Activated CD8-positive, alpha-beta memory T cell treated with anti-CD3 and anti-CD28 coated beads, Interleukin-2, amount 50 U/mL, for 48 hours (primary cell): ENCODE data around the gene FGF22.
"Not testable (repeated sequence)": the region's sequence is repeated elsewhere in the genome, so short reads cannot be mapped to it uniquely, and the experiment has no call there.

Experiments
- DNase-seq: peaks from one replicate; pipeline ENCODE4 v3.0.0-alpha.2; 2020

The FGF22 gene

DNA sequence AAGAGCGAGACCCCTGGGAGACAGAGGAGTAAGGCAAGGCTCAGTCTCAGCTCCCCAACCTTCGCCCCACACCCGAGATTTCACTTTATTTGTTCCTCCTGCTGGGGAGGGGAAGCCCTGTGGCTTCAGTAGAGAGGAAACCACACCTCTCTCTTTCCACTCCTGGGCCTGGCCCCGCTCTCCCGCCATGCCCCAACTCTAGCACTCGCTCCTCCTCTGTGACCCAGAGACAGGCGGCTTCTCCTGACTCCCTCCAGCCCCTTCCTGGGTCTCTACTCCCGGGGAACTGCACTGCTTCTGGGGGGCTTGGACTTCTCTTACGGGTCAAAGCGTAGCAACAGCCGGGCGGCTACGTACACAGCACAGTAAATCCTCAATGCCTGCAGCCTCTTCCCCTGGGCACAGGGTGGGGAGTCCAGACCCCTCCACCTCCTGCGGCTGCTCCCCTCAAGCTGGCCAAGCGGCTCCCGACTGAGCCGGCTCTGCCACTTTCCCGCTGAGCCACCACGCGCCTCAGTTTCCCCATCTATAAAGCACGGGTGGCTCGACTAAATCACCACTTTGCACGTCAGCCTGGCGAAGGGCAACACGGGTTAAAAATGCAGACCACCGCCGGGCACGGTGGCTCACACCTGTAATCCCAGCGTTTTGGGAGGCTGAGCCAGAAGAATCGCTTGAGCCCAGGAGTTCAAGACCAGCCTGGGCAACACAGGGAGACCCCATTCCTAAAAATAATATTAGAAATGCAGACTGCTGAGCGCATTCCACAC, 21.9 kb downstream of the FGF22 start:
- peak; percentile 76 for DNase-seq

DNA sequence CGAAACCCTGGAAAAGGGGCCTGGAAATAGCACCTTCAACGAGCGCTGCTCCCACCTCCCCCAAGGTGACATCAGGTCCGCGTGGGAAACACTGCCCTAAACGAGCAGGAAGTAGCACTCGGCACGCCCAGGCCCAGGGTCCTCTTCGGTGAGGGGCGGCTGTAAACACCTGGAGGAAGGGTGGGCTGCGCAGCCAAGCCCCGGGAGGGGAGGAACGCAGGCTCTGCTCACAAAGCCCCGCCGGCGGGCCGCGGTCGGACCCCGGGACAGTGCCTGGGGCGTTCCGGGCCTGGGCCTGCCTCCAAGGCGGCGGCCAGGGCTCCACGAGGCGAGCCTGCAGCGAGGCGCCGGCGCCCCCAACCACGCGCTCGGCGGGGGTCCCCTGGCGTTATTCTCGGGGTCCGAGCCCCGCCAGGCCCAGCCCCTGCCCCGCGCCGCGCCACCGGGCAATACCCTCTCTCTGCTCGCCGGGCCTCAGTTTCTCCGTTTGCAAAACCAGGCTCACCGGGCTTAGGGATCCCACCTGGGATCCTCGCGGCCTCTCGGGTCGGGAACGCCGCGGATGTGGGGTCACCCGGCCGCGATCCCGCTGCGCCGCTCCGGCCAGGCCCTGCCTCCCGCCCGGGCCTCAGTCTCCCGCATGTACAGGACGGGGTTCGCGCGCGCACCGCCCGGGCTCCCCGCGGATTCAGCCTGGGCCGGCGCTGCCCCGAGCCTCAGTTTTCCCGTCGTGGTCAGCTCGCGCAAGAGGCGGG, 22.7 kb downstream of the FGF22 start:
- DNase-seq: peak; percentile 84

DNA sequence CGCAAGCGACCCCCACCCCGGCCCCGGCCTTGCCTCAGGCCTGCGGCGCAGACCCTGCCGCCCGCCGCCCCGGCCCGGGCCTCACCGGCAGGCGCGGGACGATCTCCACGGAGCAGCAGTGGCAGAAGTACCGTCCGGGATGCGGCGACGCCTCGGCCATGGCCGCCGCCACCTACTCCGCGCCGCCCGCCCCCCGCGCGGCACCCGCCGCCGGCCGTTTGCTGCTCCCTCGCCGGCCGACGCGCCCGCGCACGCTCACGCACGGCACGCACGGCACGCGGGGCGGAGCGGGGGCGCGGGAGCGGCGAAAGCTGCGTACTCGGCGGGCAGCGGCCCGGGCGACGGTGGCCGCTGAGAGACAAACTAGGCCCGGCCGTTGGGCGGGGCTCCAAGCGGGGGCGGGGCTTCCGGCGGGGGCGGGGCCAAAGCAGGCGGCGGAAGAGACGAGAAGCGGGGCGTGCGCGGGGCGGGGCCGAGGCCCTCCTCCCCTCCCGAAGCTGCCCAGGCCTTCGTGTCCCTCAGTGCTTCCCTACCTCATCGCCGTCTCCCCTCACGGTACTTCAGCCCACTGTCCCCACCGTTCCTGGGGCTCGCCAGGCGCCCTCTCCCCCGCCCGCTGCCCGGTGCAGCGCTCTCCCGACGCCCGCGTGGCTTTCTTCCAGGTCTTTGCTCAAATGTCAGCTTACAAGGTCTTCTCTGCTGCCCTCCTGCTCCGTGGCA, 23.4 kb downstream of the FGF22 start, which contains the start of gene RNF126:
Gene RNF126 (minus strand): TSS at position 253 of the 720 bp plus-strand sequence. CDS start 93 bp downstream, at position 160.
- peak; percentile 97 for DNase-seq

DNA sequence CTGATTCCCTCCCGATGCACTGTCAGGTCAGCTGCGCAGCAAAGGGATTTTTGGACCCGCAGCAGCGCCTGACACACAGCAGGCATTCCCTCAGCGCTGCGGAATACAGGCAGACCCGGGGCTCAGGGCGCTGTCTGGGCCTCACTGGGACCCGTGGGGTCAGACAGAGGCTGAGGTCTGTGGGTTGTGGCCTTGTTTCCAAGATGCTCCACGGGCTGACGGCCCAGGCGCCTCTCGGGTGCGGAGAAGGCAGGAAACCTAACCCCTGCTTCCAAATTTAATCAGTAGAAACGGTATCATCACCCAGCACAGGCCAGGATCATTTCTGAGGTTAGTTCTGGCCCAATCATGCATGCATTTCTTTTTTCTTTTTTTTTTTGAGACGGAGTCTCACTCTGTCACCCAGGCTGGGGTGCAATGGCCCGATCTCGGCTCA, 24.0 kb downstream of the FGF22 start:
- DNase-seq: no peak

DNA sequence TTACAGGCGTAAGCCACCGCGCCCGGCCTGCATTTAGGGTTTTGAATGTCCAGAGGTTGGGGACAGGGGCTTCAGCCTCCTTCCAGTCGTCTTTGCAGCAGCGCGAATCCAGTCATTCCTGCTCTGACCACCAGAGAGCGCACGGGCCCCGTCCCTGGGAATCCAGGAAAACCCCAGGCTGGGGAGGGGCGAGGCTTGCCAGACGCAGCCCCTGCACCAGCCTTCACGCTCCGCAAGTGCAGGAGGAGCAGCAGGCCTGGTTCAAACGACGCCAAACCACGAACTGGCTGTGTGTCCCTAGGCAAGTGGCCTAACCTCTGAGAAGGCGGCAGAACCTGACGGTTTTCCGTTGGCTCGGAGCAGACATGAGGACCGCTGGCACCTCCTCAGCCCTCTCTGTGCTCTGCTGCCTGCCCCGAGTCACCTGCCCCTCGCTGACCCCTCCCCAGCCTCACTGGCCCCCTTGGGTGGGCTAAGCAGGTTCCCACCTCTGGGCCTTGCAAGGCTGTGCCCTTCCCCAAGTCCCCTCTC, 25.3 kb downstream of the FGF22 start:
- peak; percentile 90 for DNase-seq

DNA sequence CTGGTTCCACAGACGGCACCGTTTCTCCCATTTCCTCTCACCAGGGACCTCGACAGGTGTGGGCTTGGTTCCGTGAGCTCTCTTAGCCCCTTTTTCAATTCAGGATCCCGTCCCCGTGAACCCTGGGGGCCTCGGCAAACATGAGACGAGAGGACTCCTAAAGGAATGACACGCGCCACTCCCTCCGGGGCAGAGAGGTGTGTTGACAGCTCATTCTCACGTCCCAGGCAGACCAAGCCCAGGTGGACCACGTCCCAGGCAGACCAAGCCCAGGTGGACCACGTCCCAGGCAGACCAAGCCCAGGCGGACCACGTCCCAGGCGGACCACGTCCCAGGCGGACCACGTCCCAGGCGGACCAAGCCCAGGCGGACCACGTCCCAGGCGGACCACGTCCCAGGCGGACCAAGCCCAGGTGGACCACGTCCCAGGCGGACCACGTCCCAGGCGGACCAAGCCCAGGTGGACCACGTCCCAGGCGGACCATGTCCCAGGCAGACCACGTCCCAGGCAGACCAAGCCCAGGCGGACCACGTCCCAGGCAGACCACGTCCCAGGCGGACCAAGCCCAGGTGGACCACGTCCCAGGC, 27.4 kb downstream of the FGF22 start:
- not testable (repeated sequence) for DNase-seq

DNA sequence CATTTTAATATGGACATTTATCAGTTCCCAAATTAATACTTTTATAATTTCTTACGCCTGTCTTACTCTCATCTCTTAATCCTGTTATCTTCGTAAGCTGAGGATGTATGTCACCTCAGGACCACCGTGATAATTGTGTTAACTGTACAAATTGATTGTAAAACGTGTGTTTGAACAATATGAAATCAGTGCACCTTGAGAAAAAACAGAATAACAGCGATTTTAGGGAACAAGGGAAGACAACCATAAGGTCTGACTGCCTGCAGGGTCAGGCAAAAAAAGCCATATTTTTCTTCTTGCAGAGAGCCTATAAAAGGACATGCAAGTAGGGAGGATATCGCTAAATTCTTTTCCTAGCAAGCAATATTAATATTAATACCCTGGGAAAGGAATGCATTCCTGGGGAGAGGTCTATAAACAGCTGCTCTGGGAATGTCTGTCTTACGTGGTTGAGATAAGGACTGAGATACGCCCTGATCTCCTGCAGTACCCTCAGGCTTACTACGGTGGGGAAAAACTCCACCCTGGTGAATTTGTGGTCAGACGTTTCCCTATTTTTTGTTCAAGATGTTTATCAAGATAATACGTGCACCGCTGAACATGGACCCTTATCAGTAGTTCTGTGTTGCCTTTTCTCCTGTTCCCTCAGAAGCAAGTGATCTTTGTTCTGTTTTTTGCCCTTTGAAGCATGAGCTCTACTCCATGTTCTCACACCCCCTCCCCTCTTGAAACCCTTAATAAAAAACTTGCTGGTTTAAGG, 29.2 kb downstream of the FGF22 start:
- DNase-seq: not testable (repeated sequence)

DNA sequence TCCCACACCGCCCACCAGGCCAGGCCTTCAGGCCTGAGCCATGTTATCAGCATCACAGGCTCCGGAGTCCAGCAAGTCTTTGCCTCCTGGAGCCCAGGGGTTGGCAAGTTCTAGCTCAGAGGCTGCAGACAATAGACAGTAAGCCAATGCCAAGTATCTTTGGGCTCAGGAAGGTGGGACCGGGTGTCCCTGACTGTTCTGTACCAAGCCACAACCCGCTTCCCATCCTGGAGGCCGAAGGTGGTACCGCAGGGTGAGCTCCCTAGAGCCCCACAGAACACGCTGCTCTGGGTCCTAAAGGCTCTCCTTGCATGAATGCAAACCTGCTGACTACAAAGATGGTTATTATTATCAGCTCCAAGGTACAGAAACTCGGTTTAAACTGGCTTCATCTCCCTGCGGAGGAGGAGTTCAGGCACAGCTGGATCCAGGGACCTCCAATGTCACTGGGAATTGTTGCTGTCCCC, 31.0 kb downstream of the FGF22 start:
- no peak for DNase-seq

DNA sequence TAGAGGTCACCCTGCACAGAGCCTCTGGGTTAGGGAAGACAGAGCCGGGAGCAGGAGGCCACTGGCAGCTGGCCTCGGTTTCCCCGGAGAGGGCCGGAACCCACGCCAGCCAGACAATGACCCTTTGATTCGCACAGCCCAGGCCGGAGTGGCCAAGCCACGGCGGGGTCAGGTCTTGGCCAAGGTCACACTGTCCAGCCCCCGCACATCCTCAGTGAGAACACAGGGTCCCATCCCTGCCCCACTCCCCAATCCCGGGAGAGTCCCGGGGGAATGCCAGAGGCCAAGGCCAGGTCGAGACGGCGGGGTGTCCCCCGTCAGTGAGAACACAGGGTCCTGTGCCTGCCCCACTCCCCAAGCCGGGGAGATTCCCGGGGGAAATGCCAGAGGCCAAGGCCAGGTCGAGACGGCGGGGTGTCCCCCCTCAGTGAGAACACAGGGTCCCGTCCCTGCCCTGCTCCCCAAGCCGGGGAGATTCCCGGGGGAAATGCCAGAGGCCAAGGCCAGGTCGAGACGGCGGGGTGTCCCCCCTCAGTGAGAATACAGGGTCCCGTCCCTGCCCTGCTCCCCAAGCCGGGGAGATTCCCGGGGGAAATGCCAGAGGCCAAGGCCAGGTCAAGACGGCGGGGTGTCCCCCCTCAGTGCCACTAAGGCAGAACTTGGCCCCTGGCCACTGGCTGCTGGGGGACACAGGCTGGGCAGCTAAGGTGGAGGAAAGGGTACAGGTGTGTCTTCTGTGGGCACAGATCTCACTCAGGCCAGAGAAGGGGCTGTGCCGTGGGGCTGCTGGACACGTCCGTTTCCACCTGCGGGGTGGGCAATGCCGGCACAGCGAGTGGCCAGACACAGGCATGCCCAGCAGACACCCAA, 34.8 kb downstream of the FGF22 start:
- DNase-seq: no peak

DNA sequence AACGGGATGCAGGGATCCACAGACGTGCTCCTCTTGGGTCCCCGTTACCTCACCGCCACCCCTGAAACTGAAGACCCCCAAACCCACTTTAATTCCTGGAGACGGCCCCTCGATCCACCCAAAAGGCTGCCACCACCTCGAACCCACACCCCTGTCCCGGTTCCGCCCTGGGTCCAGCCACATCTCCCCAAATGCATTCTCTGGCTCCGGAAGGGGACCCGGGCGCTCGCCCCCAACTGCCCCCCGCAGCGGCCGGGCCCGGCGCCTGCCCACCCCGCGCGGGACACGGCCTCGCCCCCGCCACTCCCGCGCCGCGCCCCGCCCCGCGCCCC, 36.3 kb downstream of the FGF22 start:
- DNase-seq: no peak

DNA sequence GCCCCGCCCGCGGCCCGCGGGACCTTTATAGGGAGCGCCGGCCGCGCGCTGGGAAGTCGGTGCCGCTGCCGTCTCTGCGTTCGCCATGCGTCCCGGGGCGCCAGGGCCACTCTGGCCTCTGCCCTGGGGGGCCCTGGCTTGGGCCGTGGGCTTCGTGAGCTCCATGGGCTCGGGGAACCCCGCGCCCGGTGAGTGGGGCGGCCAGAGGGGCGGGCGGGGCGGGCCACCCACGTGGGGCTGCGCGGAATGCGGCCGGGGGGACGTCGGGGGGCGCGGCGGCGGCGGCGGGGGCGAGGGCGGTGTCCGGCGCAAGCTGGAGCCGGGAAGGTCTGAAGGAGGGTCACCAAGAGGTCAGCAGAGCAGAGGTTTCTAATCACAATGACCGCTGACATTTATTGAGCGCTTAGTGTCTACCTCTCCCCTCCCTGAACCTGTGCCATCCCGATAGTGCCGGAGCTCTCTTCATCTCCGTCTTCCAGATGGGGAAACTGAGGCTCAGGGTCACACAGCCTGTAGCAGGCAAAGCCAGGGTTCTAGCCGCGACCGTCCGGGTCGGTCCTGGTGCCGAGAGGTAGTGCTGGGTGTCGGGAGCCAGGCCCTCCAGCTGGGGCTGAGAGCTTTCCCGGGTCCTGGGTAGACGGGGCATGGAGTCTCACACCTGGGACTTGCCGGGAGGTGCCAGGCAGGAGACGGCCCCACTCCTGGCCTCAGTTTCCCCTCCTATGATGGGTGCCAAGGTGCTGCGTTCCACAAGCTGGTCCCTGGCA, 36.8 kb downstream of the FGF22 start, which contains the start of gene FSTL3:
Gene FSTL3 (plus strand): TSS at position 54 of the 767 bp plus-strand sequence. CDS start 32 bp downstream, at position 86.
- DNase-seq: no peak

DNA sequence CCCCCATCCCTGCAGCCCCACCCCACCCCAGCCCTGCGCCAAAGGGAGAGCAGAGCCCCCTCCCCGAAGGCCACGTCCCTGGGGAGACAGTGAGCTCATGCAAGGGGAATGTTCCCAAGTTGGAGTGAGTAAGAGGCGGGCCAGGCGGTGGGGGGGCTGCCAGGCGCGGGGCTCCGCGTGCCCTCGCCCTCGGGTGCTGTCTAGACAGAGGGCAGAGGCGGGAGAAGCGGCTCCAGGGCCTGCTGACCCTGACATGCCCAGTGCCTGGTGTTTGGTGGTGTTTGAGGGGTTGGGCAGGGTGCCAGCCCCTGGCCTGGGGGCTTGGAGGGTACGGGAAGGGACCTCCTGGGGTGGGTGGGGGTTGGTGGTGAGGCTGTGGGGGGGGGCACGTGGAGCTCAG, 37.5 kb downstream of the FGF22 start:
- DNase-seq: no peak

DNA sequence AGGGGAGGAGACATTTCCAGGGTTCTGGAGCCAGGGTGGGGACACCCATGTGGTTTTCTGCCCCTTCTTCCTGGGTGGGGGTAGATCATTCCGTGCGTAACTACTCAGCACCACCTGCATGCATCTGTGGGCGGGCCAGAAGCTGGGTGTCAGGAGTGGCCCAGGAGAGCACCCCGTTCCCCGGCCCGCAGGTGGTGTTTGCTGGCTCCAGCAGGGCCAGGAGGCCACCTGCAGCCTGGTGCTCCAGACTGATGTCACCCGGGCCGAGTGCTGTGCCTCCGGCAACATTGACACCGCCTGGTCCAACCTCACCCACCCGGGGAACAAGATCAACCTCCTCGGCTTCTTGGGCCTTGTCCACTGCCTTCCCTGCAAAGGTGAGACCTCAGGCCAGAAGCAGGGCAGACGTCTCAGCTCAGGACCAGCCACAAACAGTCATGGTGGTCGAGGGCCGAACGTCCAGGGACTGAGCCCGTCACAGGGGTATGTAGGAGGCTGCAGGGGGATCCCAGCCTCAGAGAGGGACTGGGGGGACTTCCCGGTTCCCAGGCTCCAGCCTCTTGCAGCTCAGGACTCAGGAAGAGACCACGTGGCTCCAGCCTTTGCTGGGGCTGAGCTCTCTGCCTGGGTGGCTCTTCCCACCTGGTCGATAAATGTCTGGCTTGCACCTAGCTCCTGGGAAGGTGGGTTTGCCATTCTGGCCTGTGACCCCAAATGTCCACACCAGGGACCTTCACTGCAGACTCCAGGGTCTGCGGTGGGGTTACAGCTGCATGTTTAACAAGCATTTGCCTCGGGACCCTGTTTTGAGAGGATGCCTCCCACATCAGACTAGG, 38.1 kb downstream of the FGF22 start:
- DNase-seq: no peak

DNA sequence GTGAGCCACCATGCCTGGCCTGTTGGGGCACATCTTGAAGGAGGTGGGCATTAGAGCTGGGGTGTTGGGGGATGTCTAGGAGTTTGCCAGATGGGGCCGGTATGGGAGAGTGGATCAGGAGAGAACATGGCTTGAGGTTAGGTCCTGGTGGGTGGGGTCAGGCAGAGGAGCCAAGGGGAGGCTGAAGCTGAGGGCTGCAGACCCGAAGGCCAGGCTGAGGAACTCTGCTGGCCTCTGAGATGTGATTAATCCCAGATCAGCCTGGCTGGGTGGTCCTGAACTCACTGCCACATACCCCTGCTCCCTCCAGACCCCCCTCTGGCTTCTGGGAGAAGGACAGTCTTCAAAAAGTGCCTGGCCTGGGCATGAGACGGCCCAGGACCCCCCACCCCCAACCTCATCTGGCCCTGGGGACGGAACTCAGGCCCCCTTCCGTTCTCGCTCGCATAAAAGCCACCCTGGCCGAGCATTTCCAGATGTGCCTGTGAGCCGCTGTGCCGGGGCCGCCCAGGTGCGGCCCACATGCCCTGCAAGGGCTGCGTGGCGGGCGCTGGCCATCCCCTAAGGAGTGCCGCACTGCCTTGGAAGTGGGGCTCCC, 39.2 kb downstream of the FGF22 start:
- no peak for DNase-seq

DNA sequence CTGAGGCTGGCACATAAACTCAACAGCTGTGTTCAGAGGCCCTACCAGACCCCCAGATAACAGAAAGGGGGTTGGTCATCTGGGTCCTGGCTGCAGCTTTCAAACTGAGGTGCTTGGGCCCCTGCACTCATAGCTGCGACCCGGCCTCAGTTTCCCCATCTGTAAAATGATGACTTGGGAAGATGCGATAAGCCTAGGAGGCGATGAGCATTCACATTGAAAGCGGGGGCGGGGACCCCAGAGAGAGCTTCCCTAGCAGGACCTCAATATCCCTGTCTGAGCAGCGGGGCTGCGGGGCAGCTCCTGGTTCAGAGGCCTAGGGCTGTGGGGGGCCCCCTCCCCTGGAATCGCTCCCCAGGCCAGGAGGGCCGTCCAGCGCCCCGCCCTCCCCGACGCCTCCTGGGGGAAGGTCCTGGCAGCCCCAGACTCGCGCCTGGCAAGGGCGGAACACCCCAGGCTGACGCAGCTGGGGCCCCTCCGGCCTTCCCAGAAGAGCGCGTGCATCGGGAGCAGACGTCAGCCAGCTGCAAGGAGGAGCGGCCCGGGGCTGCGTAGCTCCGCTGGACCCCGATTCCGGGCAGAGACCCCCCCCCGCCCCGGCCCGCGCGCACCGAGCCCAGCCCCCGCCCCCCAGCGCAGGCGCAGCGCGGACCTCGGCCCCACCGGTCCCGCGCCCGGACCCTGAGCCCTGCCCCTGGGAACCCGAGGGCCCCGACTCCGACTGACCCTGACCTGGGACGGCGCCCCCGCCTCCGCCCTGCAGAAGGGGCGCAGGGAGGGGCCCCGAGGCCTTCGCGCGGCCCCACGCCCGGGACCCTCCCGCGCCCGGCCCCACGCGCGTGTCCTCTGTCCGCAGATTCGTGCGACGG, 40.0 kb downstream of the FGF22 start:
- peak; percentile 74 for DNase-seq

DNA sequence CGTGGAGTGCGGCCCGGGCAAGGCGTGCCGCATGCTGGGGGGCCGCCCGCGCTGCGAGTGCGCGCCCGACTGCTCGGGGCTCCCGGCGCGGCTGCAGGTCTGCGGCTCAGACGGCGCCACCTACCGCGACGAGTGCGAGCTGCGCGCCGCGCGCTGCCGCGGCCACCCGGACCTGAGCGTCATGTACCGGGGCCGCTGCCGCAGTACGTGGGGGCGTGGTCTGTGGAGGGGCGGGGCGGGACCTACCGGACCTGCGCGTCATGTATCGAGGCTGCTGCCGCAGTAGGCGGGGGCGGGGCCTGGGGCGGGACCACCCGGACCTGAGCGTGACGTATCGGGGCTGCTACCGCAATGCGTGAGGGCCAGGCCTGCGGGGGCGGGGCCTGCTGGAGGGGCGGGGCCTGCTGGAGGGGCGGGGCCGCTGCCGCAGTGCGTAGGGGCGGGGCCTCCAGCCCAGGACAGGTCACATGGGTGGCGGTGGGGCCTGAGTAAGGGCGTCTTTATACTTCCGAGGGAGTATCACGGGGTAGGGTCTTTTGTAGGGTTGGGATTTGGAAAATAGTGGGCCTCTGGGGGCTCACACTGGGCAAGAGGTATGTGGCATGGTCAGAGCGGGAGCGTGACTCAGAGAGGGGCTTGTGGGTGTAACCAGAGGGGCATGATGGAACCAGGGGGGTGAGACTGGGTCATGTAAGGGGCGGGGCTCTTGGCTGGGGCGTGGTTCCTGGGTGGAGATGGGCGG, 40.8 kb downstream of the FGF22 start:
- peak; percentile 99 for DNase-seq
